Neutrophil (primary cell): ENCODE measurements around the gene UVRAG.

Experiments used
- H3K27ac ChIP-seq: fragments of 200-600 bp; sonication (generic); 2 replicates; pipeline ENCODE4 v1.5.1; 2016; ENCODE audit warnings: mild to moderate bottlenecking, moderate library complexity
- H3K27me3 ChIP-seq: fragments of 200-600 bp; sonication (generic); 2 replicates; pipeline ENCODE4 v1.6.0; 2016; ENCODE audit warnings: mild to moderate bottlenecking
- H3K36me3 ChIP-seq: fragments of 200-600 bp; sonication (generic); 2 replicates; pipeline ENCODE4 v1.5.1; 2017
- H3K4me1 ChIP-seq, 2 experiments: fragments of 200-600 bp in 1 of 2; sonication (generic) in 1 of 2; 1 replicate in 1 of 2; 2 replicates in 1 of 2; pipeline versions ENCODE4 v1.5.1 to v1.6.1; 2013 to 2016; ENCODE audit warnings: low read depth in 1 of 2, low read length in 1 of 2, mild to moderate bottlenecking in 1 of 2, moderate library complexity in 1 of 2; ENCODE audit not compliant: control insufficient read depth in 1 of 2, insufficient read depth in 1 of 2
- H3K4me3 ChIP-seq, 2 experiments: fragments of 200-600 bp in 1 of 2; sonication (generic) in 1 of 2; 1 replicate in 1 of 2; 2 replicates in 1 of 2; pipeline ENCODE4 v1.5.1; 2013 to 2016; ENCODE audit warnings: low read depth in 1 of 2, low read length in 1 of 2, mild to moderate bottlenecking in 1 of 2, moderate library complexity in 1 of 2
- H3K9me3 ChIP-seq: fragments of 200-600 bp; sonication (generic); 2 replicates; pipeline ENCODE4 v1.5.1; 2016
- TF ChIP-seq, protein P1 (sequence below): fragments of 200-600 bp; sonication (generic); IDR thresholded peaks from 2 replicates; pipeline ENCODE4 v1.5.1; 2016; ENCODE audit warnings: antibody characterized with exemption

The UVRAG gene

GRCh38 chr11:76035020-76035419 lies 220.0 kb downstream of the UVRAG start:
- Histone ChIP-seq H3K36me3 (peaks cover 4% of the 10 kb centered on the region), H3K27ac (no peak overlapping the region), H3K27me3 (no peaks in the 10 kb centered on the region), H3K9me3 (no peaks in the 10 kb centered on the region), H3K4me3 (no peak overlapping the region), H3K4me1 (no peaks in the 10 kb centered on the region)
- TF ChIP-seq, protein P1, sequence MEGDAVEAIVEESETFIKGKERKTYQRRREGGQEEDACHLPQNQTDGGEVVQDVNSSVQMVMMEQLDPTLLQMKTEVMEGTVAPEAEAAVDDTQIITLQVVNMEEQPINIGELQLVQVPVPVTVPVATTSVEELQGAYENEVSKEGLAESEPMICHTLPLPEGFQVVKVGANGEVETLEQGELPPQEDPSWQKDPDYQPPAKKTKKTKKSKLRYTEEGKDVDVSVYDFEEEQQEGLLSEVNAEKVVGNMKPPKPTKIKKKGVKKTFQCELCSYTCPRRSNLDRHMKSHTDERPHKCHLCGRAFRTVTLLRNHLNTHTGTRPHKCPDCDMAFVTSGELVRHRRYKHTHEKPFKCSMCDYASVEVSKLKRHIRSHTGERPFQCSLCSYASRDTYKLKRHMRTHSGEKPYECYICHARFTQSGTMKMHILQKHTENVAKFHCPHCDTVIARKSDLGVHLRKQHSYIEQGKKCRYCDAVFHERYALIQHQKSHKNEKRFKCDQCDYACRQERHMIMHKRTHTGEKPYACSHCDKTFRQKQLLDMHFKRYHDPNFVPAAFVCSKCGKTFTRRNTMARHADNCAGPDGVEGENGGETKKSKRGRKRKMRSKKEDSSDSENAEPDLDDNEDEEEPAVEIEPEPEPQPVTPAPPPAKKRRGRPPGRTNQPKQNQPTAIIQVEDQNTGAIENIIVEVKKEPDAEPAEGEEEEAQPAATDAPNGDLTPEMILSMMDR: no peak

DNA sequence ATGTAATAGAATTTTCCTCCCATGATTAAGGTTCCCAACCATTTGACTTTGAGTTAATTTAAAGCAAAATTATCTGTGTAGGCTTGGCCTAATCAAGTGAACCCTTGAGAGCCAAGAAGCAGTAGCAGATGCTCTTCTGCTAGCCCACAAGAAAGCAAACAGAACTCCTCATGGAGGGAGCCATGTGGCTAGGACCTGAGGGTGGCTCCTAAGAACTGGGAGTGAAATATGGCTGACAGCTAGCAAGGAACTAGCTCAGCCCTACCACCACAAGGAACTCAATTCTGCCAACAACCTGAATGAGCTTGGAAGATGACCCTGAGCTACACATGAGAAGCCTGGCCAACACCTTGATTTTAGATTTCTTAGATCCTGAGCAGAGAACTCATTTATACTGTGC lies 223.6 kb downstream of the UVRAG start:
- Histone ChIP-seq H3K9me3 (no peaks in the 10 kb centered on the region), H3K4me1 (peaks cover 4% of the 10 kb centered on the region in 2 experiments), H3K36me3 (no peaks in the 10 kb centered on the region), H3K27ac (no peak overlapping the region), H3K27me3 (no peaks in the 10 kb centered on the region), H3K4me3 (no peak overlapping the region)
- TF ChIP-seq, protein P1: no peak

GRCh38 chr11:76041208-76041607 lies 226.2 kb downstream of the UVRAG start:
- Histone ChIP-seq H3K4me1 (peaks cover 4% of the 10 kb centered on the region in 2 experiments), H3K4me3 (no peak overlapping the region), H3K9me3 (no peaks in the 10 kb centered on the region), H3K27me3 (no peaks in the 10 kb centered on the region), H3K36me3 (no peaks in the 10 kb centered on the region), H3K27ac (no peak overlapping the region)
- TF ChIP-seq, protein P1: no peak

GRCh38 chr11:76044750-76045320 lies 229.8 kb downstream of the UVRAG start:
- TF ChIP-seq, protein P1: no peak
- H3K27ac ChIP-seq: no peak overlapping the region
- H3K4me1 ChIP-seq: peaks cover 4% of the 10 kb centered on the region in 2 experiments
- no peaks in the 10 kb centered on the region for H3K9me3 ChIP-seq
- H3K36me3 ChIP-seq: no peaks in the 10 kb centered on the region
- no peak overlapping the region for H3K4me3 ChIP-seq
- no peaks in the 10 kb centered on the region for H3K27me3 ChIP-seq

DNA sequence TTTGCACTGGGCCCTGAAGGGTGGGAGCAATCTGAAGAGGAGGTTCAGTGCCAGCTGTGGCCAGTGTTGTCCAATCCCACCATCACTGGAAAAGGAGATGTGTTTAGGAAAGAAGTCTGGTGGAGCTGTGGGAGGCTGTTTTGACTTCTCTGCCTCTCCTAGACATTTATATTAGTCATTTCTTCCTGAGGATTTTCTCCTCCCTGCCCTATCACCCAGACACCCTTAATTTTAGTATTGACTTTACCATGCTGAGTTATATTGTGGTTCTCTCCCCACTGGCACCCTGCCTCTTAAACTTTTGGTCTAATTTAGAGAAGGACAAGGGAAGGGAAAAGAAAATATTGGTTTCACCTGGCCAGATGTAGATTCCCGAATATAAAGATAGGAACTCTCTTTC lies 232.2 kb downstream of the UVRAG start:
- Histone ChIP-seq H3K27ac (no peak overlapping the region), H3K9me3 (no peaks in the 10 kb centered on the region), H3K36me3 (no peaks in the 10 kb centered on the region), H3K4me3 (no peak overlapping the region), H3K4me1 (peaks cover 4% of the 10 kb centered on the region in 2 experiments), H3K27me3 (no peaks in the 10 kb centered on the region)
- TF ChIP-seq, protein P1: no peak

- Histone ChIP-seq H3K27ac (no peak overlapping the region), H3K27me3 (no peaks in the 10 kb centered on the region), H3K36me3 (no peaks in the 10 kb centered on the region), H3K4me1 (no peaks in the 10 kb centered on the region), H3K9me3 (no peaks in the 10 kb centered on the region), H3K4me3 (no peak overlapping the region)
- TF ChIP-seq, protein P1: no peak
Observed at GRCh38 chr11:76047766-76048165, 232.8 kb downstream of the UVRAG start.
